Measurements from ENCODE around the gene RNFT2.

Gene RNFT2

DNA sequence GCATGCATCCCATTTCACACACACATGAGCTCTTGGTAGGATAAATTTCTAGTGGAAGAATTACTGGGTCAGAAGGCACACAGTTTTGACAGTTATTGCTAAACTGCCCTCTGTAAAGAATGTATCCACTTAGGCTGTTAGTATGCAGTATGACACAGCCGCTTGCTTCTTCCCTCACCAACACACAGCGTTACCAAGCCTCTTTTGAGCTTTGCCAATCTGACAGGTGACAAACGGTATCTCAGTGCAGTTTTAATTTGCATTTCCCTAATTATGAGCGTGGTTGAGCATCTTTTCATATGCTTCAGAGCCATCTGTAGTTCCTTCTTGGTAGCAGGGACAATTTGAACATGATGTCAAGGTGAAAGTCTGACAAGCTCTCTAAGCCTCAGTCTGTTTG, 100.2 kb downstream of the RNFT2 start:
- DNase-seq: no peak

DNA sequence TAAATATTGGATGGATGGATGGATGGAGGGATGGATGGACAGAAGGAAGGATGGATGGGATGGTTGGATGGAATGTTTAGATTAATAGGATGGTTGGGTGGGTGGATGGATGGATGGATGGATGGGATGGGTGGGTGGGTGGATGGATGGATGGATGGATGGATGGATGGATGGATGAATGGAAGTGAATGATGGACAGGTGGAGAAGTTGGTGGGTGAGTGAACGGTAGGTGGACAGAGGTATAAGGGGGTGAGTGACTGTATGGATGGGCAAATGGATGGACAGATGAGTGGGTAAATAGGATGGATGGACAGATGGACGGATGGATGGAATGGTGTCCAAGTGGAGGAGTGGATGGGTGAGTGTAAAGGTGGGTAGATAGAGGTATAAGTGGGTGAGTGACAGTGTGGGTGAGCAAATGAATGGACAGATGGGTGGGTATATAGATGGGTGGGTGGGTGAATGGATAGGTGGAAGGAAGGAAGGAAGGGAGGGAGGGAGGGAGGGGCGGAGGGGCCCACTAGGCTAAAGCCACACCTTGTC, 101.2 kb downstream of the RNFT2 start:
- no peak for DNase-seq

DNA sequence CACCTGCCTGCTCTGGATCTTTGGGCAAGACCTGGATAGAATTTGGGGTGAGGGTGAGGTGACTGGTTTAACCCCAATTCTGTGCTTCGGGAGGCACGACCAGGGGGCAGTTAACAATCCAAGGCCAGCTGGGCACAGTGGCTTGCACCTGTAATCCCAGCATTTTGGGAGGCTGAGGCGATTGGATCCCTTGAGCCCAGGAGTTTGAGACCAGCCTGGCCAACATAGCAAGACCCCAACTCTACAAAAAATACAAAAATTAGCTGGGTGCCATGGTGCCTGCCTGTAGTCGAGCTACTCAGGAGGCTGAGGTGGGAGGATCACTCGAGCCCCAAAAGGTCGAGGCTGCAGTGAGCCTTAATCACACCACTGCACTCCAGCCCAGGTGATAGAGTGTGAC, 105.0 kb downstream of the RNFT2 start:
- DNase-seq: no peak

- no peak for DNase-seq
Observed at GRCh38 chr12:116849216-116849615, 111.1 kb downstream of the RNFT2 start.

GRCh38 chr12:116852303-116852702, 114.2 kb downstream of the RNFT2 start:
- DNase-seq: no peak

DNA sequence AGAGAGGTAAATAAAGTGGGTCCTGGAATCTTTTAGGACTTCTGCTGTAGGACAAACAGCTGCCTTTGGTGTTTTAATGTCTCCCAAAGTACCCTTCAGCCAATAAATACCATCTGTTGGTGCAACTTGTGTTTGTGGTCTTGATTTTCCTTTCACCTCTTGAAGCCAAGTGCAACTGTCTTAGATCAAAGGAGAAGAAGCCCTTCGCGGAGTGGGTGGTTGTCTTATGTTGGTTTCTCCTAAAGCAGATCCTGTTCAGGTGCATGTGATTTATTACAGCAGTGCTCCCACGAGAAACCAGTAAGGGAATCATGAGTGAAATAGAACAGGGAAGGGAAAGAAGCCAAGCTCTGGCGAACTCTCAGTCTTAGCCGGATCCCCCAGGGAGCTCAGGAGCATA, 115.4 kb downstream of the RNFT2 start:
- no peak for DNase-seq

DNA sequence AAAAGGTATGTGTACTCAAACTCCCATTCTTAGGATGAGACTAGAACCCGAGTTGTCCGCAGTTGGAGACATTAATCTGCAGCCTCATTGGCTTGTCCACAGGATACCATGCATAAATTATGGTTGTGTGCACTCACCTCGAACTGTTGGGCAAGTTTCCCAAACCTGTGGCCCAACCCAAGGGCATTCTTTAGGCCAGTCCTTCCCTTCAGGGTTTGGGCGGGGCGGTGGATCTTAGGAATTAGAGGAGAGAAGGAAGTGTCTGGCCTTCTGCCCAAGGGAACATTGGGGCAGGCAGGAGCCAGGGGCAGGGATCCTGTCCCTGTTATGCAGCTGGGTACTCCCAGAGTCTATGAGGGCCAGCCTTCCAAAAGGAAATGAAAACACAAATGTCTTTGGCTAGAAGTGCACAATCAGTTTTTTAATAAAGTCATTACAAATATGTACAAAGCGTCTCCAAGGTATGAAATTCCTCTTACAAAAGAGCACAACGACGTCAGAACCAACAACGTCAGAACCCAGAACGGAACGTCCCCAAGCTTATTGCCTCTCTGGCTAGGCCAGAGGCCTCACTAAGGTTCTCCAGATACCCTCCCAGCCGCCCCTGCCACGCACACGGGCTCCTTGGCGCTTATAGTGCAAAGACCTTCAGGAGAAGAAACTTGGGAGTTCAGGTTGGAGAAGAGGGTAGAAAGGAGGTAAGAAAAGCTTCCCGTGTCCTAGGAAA, 117.8 kb downstream of the RNFT2 start:
- DNase-seq: no peak

- DNase-seq: no peak
Observed at GRCh38 chr12:116856729-116857128, 118.6 kb downstream of the RNFT2 start.

DNA sequence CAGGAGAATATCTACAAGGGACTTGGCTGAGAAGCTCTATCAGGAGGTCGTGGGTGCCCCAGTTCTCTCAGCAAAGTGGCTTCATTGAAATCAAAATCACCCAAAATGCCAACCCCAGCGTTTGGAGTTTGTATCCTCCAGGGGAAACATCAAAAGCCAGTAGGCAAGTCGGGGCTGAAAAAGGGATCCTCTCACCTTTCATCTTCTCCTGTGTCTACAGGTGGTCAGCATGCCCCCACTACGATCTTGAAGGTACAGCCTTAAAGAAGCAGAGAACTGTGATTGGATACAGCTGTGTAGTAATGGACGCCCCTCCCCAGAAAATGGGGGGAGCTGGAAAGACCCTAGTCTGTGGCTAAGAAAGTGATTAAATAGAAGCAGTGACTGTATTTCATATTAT, 121.0 kb downstream of the RNFT2 start:
- DNase-seq: no peak

- no peak for DNase-seq
Observed at GRCh38 chr12:116860263-116860662, 122.1 kb downstream of the RNFT2 start.

DNA sequence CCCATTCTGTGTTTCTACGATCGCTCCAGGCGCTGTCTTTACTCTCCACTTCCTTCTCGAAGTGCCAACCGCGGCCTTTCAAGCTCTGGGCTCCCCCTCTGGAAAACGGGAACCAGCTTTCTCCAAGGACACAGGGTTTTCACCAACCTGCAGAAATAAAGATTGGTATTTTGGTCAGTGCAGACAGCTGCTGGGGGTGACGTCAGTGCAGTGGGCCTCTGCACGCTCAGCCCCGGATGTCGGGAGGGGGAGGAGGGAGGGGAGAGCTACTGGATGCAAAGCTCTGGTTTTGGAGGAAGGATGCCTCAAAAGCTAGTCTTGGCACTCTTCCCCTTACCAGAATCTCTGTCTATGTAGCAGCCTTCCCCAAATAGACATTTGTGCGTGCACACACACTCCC, 123.2 kb downstream of the RNFT2 start:
- no peak for DNase-seq

DNA sequence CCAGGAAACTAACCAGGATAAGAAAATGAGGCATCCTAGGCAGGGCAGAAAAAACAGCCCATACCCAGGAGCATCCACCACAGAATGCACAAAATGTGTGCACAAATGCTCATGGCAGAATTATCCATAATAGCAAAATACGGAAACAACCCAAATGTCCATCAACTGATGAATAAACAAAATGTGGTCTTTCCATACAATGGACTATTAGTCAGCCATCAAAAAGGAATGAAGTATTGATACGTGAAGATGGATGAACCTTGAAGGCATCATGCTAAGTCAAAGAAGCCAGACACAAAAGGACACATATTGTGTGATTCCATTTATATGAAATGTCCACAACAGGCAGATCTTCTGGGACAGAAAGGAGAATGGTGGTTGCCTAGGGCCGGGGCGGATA, 124.1 kb downstream of the RNFT2 start:
- DNase-seq: no peak

DNA sequence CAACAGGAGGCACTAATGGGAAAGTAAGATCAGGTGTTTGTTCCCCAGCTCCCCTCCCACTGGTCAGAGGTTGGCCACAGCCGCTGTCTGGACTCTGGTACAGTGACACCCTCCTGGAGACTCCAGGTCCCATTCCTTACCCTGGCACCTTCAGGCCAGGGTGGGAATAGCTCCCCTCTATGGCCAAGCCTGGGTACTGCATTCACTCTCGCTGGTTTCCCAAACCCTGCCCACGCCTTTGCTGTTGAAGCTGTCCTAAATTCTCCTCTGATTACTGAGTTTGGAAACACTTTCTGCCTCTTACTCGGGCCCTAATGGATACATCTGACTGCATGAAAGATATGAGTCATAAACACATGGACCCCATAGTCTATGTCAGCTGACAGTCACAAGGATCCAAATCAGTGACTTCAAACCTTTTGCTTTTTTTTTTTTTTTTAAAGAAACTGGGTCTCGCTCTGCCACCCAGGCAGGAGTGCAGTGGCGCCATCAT, 125.2 kb downstream of the RNFT2 start:
- no peak for DNase-seq

DNA sequence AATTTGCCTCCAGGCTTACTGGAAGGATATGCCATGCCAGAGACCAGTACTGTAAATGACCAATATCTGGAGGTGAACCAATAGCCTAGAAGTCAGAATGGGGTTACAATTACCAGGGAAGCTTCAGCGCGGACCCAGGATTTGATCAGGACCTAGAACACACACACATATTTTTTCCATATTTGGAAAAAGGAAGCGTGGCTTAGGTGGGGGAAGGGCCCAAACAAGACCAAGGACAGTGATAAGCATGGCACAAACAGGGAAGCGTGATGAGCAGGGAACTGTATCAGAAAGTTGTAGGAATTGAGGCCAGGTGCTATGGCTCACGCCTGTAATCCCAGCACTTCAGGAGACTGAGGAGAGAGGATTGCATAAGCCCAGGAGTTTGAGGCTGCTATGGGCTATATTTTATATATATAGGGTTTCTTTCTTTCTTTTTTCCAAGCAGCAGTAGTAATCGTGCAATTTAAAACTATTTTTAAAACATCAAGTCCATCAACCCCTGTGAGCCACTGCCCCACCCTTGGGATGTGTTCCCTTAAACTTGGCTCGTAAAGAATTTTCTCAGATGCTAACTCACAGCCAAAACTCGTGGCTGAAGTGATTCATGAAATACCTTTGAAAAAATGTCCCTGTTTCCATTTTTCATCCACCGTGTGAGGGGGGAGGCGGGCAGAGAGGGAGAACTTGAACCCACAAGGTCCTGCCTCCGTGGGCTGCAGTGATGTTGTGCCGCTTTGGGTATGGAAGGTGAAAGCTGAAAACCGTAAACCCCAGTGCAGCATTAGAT, 126.5 kb downstream of the RNFT2 start:
- peak; percentile 34 to 58 for DNase-seq

DNA sequence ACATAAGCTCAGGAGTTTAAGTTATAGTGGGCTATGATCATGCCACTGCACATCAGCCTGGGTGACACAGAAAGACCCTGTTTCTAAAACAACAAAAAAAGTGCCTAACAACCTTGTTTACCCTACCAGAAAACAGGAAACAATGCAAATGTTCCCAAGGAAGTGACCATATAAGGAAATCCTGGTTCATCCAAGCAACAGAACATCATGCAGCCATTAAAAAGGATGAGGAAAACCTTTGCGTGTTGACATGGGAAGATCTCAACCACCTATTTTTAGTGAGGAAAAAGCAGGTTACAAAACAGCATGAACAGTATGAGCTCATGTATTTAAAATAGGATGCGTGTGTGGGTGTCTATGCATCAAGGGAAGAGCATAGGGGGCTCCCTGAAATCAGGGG, 129.4 kb downstream of the RNFT2 start:
- no peak for DNase-seq

GRCh38 chr12:116870306-116870705, 132.2 kb downstream of the RNFT2 start:
- no peak for DNase-seq

GRCh38 chr12:116874324-116874995, 136.3 kb downstream of the RNFT2 start:
- DNase-seq: no peak

GRCh38 chr12:116876151-116876869, 138.2 kb downstream of the RNFT2 start:
- no peak for DNase-seq

GRCh38 chr12:116878567-116879508, 140.7 kb downstream of the RNFT2 start:
- no peak for DNase-seq

DNA sequence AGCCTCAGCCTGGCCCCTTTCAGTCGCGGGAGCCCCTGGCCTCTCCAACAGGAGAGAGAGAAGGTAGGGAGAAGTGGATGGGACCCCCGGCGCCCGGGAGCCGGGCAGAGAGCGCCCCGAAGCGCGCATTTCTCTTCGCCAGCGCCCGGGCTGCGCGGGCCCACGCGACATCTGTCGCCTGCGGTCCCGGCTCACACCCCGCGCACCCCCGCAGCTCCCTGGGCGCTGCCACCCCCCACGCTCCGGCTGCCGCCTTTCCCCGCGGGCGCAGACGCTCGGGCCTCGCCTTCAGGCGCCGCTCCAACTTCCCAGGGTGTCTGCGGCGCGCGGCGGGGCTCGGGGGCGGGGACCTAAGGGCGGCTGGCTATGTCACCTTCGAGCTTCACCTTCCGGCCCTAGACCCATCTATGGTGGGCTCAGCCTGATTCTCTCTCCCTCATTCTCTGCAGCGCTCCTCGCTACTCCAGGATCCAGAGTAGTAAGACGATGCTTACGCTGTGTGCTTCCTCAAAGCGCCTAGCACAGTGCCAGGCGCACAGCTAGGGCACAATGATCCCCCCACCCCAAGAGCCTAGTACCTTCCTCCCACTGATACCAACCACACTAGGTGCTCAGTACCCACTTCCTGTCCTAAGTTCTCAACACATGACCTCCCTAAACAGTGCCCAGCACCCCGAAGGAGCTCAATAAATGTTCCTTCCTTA, 141.5 kb downstream of the RNFT2 start:
- no peak for DNase-seq

Measured in SW 1271 (cell line).